HuH-7.5 (cell line): ENCODE data around the gene HOXB9.

Source experiments
- DNase-seq: peaks from one replicate; pipeline ENCODE4 v3.0.0; 2011; ENCODE audit warnings: low spot score

The HOXB9 gene

GRCh38 chr17:48583708-48584222 is 42.4 kb downstream of the HOXB9 start:
- DNase-seq = no peak

GRCh38 chr17:48582750-48583069 is 43.4 kb downstream of the HOXB9 start:
- no peak for DNase-seq

GRCh38 chr17:48579760-48580554 is 46.2 kb downstream of the HOXB9 start:
- DNase-seq = no peak

GRCh38 chr17:48579471-48579759 is 46.7 kb downstream of the HOXB9 start:
- DNase-seq = no peak

GRCh38 chr17:48578616-48579470 is 47.3 kb downstream of the HOXB9 start:
- no peak for DNase-seq

GRCh38 chr17:48577946-48578615 is 48.1 kb downstream of the HOXB9 start, which contains the start of gene HOXB4:
TSS of gene HOXB4 (minus strand) at chr17:48578350. CDS start at chr17:48578319, 31 bp downstream.
- DNase-seq = no peak

GRCh38 chr17:48577330-48577945 is 48.7 kb downstream of the HOXB9 start:
- no peak for DNase-seq

GRCh38 chr17:48576479-48577309 is 49.5 kb downstream of the HOXB9 start:
- DNase-seq = no peak

- DNase-seq = no peak
Observed at GRCh38 chr17:48575673-48576478, 50.3 kb downstream of the HOXB9 start.

- DNase-seq = no peak
Observed at GRCh38 chr17:48575066-48575582, 51.0 kb downstream of the HOXB9 start.

- no peak for DNase-seq
Observed at GRCh38 chr17:48574505-48575065, 51.6 kb downstream of the HOXB9 start.

GRCh38 chr17:48571826-48572417 is 54.2 kb downstream of the HOXB9 start:
- DNase-seq = no peak
